ENCODE measurements around the gene TREML2.

The TREML2 gene

GRCh38 chr6:41153992-41154625, 46.8 kb downstream of the TREML2 start, which contains the start of gene TREML1:
TSS of gene TREML1 (minus strand) at chr6:41154347. CDS start at chr6:41154288, 59 bp downstream.
- in situ Hi-C loops (cut with HindIII; ENCODE audit: low sequenced_read_pairs): no loop called here

GRCh38 chr6:41153451-41153850, 47.5 kb downstream of the TREML2 start:
- in situ Hi-C loops (cut with HindIII; ENCODE audit: low sequenced_read_pairs): no loop called here

- in situ Hi-C loops (cut with HindIII; ENCODE audit: low sequenced_read_pairs): no loop called here
These were observed 50.3 kb downstream of the TREML2 start for GRCh38 chr6:41150671-41151070.

- in situ Hi-C loops (cut with HindIII; ENCODE audit: low sequenced_read_pairs): no loop called here
These were observed 53.0 kb downstream of the TREML2 start for GRCh38 chr6:41147917-41148316.
